HG02759 (cell line): ENCODE results near the gene GPATCH1.
A peak's percentile ranks its signal among the peaks of the same experiment; 100 is the strongest.
"Not testable (repeated sequence)": the region's sequence is repeated elsewhere in the genome, so short reads cannot be mapped to it uniquely, and the experiment has no call there.

ENCODE experiments used
- ATAC-seq: cut with Tn5 transposase; IDR thresholded peaks from one replicate; pipeline ENCODE4 v1.9.1; 2021; ENCODE audit warnings: mild to moderate bottlenecking, moderate library complexity; ENCODE audit not compliant: unreplicated experiment

Gene GPATCH1

GRCh38 chr19:33080761-33081681, at the start of gene GPATCH1:
Gene GPATCH1 (plus strand): TSS chr19:33081181. CDS start chr19:33081194, 13 bp downstream.
- ATAC-seq = peak; percentile 90

GRCh38 chr19:33032218-33032781, 48.7 kb upstream of the GPATCH1 start:
- no peak for ATAC-seq

GRCh38 chr19:33035461-33035860, 45.5 kb upstream of the GPATCH1 start:
- ATAC-seq = no peak

- ATAC-seq = not testable (repeated sequence)
These were observed 44.4 kb upstream of the GPATCH1 start for GRCh38 chr19:33036370-33037167.

GRCh38 chr19:33037168-33038025, 43.6 kb upstream of the GPATCH1 start:
- not testable (repeated sequence) for ATAC-seq

GRCh38 chr19:33039108-33039599, 41.8 kb upstream of the GPATCH1 start:
- ATAC-seq = no peak

- no peak for ATAC-seq
These were observed 41.2 kb upstream of the GPATCH1 start for GRCh38 chr19:33039815-33040214.

- ATAC-seq = no peak
These were observed 39.8 kb upstream of the GPATCH1 start for GRCh38 chr19:33040994-33041827.

GRCh38 chr19:33041828-33042160, 39.2 kb upstream of the GPATCH1 start:
- not testable (repeated sequence) for ATAC-seq

- ATAC-seq = no peak
These were observed 33.6 kb upstream of the GPATCH1 start for GRCh38 chr19:33047422-33047821.

- no peak for ATAC-seq
These were observed 31.9 kb upstream of the GPATCH1 start for GRCh38 chr19:33048806-33049676.

GRCh38 chr19:33050110-33050509, 30.9 kb upstream of the GPATCH1 start:
- ATAC-seq = no peak

- ATAC-seq = no peak
These were observed 28.5 kb upstream of the GPATCH1 start for GRCh38 chr19:33052352-33052972.

GRCh38 chr19:33054623-33055022, 26.4 kb upstream of the GPATCH1 start:
- ATAC-seq = no peak

- ATAC-seq = no peak
These were observed 25.3 kb upstream of the GPATCH1 start for GRCh38 chr19:33055718-33056117.

GRCh38 chr19:33060586-33060985, 20.4 kb upstream of the GPATCH1 start:
- no peak for ATAC-seq

- no peak for ATAC-seq
These were observed 18.1 kb upstream of the GPATCH1 start for GRCh38 chr19:33062902-33063301.

- ATAC-seq = no peak
These were observed 17.6 kb upstream of the GPATCH1 start for GRCh38 chr19:33063356-33063752.
